Skeletal muscle satellite cell (primary cell): ENCODE data around the gene SMOC2.

Experiments used
- H3K27me3 ChIP-seq: 2 replicates; pipeline ENCODE4 v1.7.0; 2013; ENCODE audit warnings: low read length; ENCODE audit not compliant: control insufficient read depth, insufficient read depth
- H3K36me3 ChIP-seq: 2 replicates; pipeline ENCODE4 v1.7.0; 2013; ENCODE audit warnings: mild to moderate bottlenecking, control low read depth, low read length; ENCODE audit not compliant: insufficient read depth
- H3K4me1 ChIP-seq: 2 replicates; pipeline ENCODE4 v1.7.0; 2013; ENCODE audit warnings: low read length; ENCODE audit not compliant: control insufficient read depth, insufficient read depth
- H3K4me2 ChIP-seq: 2 replicates; pipeline ENCODE4 v1.7.0; 2013; ENCODE audit warnings: mild to moderate bottlenecking, low read length
- H3K4me3 ChIP-seq: 2 replicates; pipeline ENCODE4 v1.7.0; 2013; ENCODE audit warnings: low read length
- H3K9ac ChIP-seq: 2 replicates; pipeline ENCODE4 v1.7.0; 2013; ENCODE audit warnings: mild to moderate bottlenecking, low read depth, low read length, moderate library complexity
- H3K9me3 ChIP-seq: replicated peaks from 2 replicates; pipeline ENCODE4 v1.7.0; 2013; ENCODE audit warnings: mild to moderate bottlenecking, control low read depth, low read length

SMOC2 gene

GRCh38 chr6:168415993-168416530 is 24.9 kb upstream of the SMOC2 start:
- Histone ChIP-seq H3K4me1 (no peaks in the 10 kb centered on the region), H3K27me3 (no peaks in the 10 kb centered on the region), H3K4me2 (no peak overlapping the region), H3K4me3 (no peak overlapping the region), H3K9ac (no peak overlapping the region), H3K9me3 (peaks cover 14% of the 10 kb centered on the region), H3K36me3 (no peaks in the 10 kb centered on the region)

- Histone ChIP-seq H3K36me3 (no peaks in the 10 kb centered on the region), H3K4me2 (no peak overlapping the region), H3K9ac (no peak overlapping the region)
Observed at GRCh38 chr6:168416531-168416930, 24.5 kb upstream of the SMOC2 start.

GRCh38 chr6:168417191-168417590 is 23.8 kb upstream of the SMOC2 start:
- peaks cover 14% of the 10 kb centered on the region for H3K9me3 ChIP-seq
- no peak overlapping the region for H3K4me3 ChIP-seq
- H3K9ac ChIP-seq: no peak overlapping the region
- H3K27me3 ChIP-seq: no peaks in the 10 kb centered on the region
- H3K4me2 ChIP-seq: no peak overlapping the region
- no peaks in the 10 kb centered on the region for H3K36me3 ChIP-seq
- H3K4me1 ChIP-seq: no peaks in the 10 kb centered on the region

More at GRCh38 chr6:168416531-168416930, 24.5 kb upstream of the SMOC2 start:
- H3K4me1 ChIP-seq: no peaks in the 10 kb centered on the region
- peaks cover 14% of the 10 kb centered on the region for H3K9me3 ChIP-seq
- no peak overlapping the region for H3K4me3 ChIP-seq
- no peaks in the 10 kb centered on the region for H3K27me3 ChIP-seq

GRCh38 chr6:168417679-168418557 is 23.1 kb upstream of the SMOC2 start:
- Histone ChIP-seq H3K9ac (no peak overlapping the region), H3K9me3 (peaks cover 14% of the 10 kb centered on the region), H3K4me1 (no peaks in the 10 kb centered on the region), H3K36me3 (no peaks in the 10 kb centered on the region), H3K27me3 (no peaks in the 10 kb centered on the region), H3K4me3 (no peak overlapping the region), H3K4me2 (no peak overlapping the region)

GRCh38 chr6:168418711-168419121 is 22.3 kb upstream of the SMOC2 start:
- Histone ChIP-seq H3K4me1 (no peaks in the 10 kb centered on the region), H3K9ac (no peak overlapping the region), H3K4me2 (no peak overlapping the region), H3K27me3 (no peaks in the 10 kb centered on the region), H3K4me3 (no peak overlapping the region), H3K9me3 (peaks cover 10% of the 10 kb centered on the region), H3K36me3 (no peaks in the 10 kb centered on the region)

- Histone ChIP-seq H3K27me3 (no peaks in the 10 kb centered on the region), H3K4me2 (no peak overlapping the region), H3K9ac (no peak overlapping the region), H3K4me1 (no peaks in the 10 kb centered on the region), H3K36me3 (no peaks in the 10 kb centered on the region), H3K4me3 (no peak overlapping the region), H3K9me3 (peaks cover 10% of the 10 kb centered on the region)
Observed at GRCh38 chr6:168419569-168419968, 21.4 kb upstream of the SMOC2 start.

- Histone ChIP-seq H3K4me1 (no peaks in the 10 kb centered on the region), H3K4me3 (no peak overlapping the region), H3K9me3 (peaks cover 10% of the 10 kb centered on the region), H3K36me3 (no peaks in the 10 kb centered on the region), H3K4me2 (no peak overlapping the region), H3K27me3 (no peaks in the 10 kb centered on the region), H3K9ac (no peak overlapping the region)
Observed at GRCh38 chr6:168420084-168420483, 20.9 kb upstream of the SMOC2 start.

GRCh38 chr6:168420706-168421105 is 20.3 kb upstream of the SMOC2 start:
- H3K4me3 ChIP-seq: no peak overlapping the region
- no peak overlapping the region for H3K4me2 ChIP-seq
- no peaks in the 10 kb centered on the region for H3K4me1 ChIP-seq
- H3K9ac ChIP-seq: no peak overlapping the region
- no peaks in the 10 kb centered on the region for H3K27me3 ChIP-seq
- peaks cover 10% of the 10 kb centered on the region for H3K9me3 ChIP-seq
- H3K36me3 ChIP-seq: no peaks in the 10 kb centered on the region

DNA sequence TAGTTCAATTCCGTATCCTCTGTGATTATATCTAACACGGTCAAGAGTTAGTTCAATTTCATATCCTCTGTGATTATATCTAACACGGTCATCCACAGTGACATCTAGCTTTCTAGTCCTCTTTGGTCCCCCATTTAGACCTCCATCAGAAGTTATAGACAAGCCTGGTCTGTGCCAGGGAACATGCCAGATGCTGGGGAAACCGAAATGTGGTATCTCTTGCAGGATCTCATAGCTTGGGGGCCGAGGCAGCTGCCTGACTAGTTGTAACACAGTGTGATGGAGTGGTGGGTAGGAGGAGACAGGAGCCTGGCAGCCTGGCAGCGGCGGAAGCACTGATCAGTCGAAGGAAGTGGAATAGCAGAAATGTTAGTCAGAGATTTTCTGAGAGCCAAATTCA is 13.8 kb upstream of the SMOC2 start:
- no peak overlapping the region for H3K9ac ChIP-seq
- H3K4me2 ChIP-seq: no peak overlapping the region
- no peaks in the 10 kb centered on the region for H3K36me3 ChIP-seq
- H3K27me3 ChIP-seq: no peaks in the 10 kb centered on the region
- H3K4me3 ChIP-seq: no peak overlapping the region
- peaks cover 8% of the 10 kb centered on the region for H3K9me3 ChIP-seq
- H3K4me1 ChIP-seq: no peaks in the 10 kb centered on the region

DNA sequence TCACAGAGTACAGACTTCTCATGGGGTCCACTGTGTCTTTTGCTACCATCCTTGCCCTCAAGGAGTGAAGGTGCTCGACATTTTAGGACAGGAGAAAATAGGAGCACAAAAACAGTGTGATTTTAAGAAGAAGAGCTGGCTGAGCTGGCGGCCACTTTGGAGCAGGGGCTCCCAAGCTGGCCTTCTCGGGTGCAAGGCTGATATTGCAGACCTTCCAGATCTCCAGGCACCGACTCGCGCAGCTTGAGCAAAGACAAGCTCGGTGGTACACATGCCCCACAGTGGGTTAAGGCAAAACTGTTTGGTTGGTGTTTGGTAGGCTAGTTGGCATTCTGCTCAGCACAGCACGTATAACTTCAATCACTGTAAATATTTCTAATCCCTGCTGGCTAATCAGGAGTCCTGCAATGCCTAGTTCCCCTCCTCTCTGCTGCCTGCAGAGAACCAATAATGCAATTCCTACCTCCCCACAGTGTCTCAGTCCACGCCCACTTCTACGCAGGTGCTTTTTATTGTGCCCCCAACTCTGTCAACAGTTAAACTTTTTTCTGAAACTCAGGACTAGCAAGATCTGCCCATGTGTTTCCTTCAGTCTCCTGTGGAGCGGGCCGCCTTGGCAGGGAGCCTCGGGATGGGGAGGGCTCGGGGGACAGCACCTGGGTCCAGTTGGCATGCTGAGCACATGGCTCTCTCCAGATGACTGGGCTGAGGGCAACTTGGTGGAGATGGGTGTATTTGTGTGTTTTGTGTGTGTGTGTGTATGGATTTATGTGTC is 12.7 kb upstream of the SMOC2 start:
- Histone ChIP-seq H3K9ac (no peak overlapping the region), H3K36me3 (no peaks in the 10 kb centered on the region), H3K4me1 (no peaks in the 10 kb centered on the region), H3K4me3 (no peak overlapping the region), H3K4me2 (no peak overlapping the region), H3K9me3 (peaks cover 12% of the 10 kb centered on the region), H3K27me3 (no peaks in the 10 kb centered on the region)

DNA sequence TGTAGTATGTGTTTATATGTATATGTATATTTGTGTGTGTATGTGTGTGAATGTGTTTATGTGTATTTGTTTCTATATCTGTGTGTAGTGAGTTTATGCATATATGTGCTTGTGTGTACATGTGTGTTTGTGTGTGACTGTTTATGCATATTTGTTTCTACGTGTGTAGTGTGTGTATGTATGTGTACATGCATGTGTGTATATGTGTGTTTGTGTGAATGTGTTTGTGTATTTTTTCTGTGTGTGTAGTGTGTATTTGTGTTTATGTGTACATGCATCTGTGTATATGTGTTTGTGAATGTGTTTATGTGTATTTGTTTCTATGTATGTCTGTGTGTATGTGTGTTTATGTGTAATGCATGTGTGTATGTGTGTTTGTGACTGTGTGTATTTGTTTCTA is 12.1 kb upstream of the SMOC2 start:
- H3K4me3 ChIP-seq: no peak overlapping the region
- peaks cover 12% of the 10 kb centered on the region for H3K9me3 ChIP-seq
- H3K4me1 ChIP-seq: no peaks in the 10 kb centered on the region
- H3K9ac ChIP-seq: no peak overlapping the region
- H3K27me3 ChIP-seq: no peaks in the 10 kb centered on the region
- no peaks in the 10 kb centered on the region for H3K36me3 ChIP-seq
- H3K4me2 ChIP-seq: no peak overlapping the region
